HCT116 (cell line): ENCODE results near the gene ABR. TPM values are rescaled to one million over a fixed set of nuclear protein-coding genes. Genes with fewer than 3 reads are reported as not detected.

ENCODE experiments used
- ATAC-seq: fragments of 200-7000 bp; cut with Tn5 transposase; 2 replicates; pipeline ENCODE4 v1.9.1; 2020; ENCODE audit warnings: mild to moderate bottlenecking, moderate library complexity
- BruUV-seq: library from RNA; stranded (reverse); fragments of 400-500 nt; replicated peaks from 2 replicates; lab custom pipeline; 2021; lab: Mats Ljungman, UMichigan
- CTCF ChIA-PET: fragments of 300-600 bp; sonication (Branson Sonifier 250); formaldehyde crosslinking; loops from one replicate; lab custom pipeline; 2021; ENCODE audit warnings: antibody characterized with exemption; lab: Charles Lee
- POLR2A ChIA-PET: fragments of 300-600, 350-600 bp; sonication (Branson Sonifier 250); formaldehyde crosslinking; loops from one replicate; lab custom pipeline; 2021; ENCODE audit warnings: antibody characterized with exemption; lab: Charles Lee
- RAD21 ChIA-PET, 2 experiments: fragments of 300-600 bp; sonication (Branson Sonifier 250); formaldehyde crosslinking; loops; one replicate each; lab custom pipeline; 2023; ENCODE audit warnings: low total read pairs in 2 of 2; ENCODE audit not compliant: uncharacterized antibody in 2 of 2, unreplicated experiment in 2 of 2, low non-redundant PET in 1 of 2; lab: Charles Lee
- DNase-seq: peaks from one replicate; pipeline ENCODE4 v3.0.0-alpha.2; 2010; ENCODE audit warnings: low read depth, low spot score
- H2AFZ ChIP-seq: fragments of 200-600 bp; shearing (Covaris generic), sonication (generic); 2 replicates; pipeline ENCODE4 v1.6.1; 2017; ENCODE audit warnings: low read depth, mixed run types, mixed read lengths, antibody characterized with exemption, low read length; ENCODE audit not compliant: poor library complexity, severe bottlenecking
- H3K27ac ChIP-seq: 2 replicates; pipeline ENCODE4 v1.5.1; 2012; ENCODE audit warnings: low read depth, low read length
- H3K27me3 ChIP-seq: fragments of 200-600 bp; sonication (generic); 2 replicates; pipeline ENCODE4 v1.6.1; 2016; ENCODE audit warnings: mixed run types, low read length, mixed read lengths; ENCODE audit not compliant: insufficient read depth
- H3K36me3 ChIP-seq, 2 experiments: fragments of 200-500 bp in 1 of 2; fragments of 200-600 bp in 1 of 2; sonication (Bioruptor generic) in 1 of 2; sonication (generic) in 1 of 2; 2 replicates each; pipeline versions ENCODE4 v1.5.1 to v1.6.1; 2014 to 2016; ENCODE audit warnings: low read length in 2 of 2, inconsistent platforms in 1 of 2, mixed read lengths in 1 of 2, mixed run types in 1 of 2; ENCODE audit not compliant: insufficient read depth in 2 of 2, control insufficient read depth in 1 of 2
- H3K4me1 ChIP-seq, 2 experiments: fragments of 200-600 bp in 1 of 2; sonication (generic) in 1 of 2; 2 replicates each; pipeline versions ENCODE4 v1.5.1 to v1.6.1; 2012 to 2017; ENCODE audit warnings: low read length in 2 of 2, inconsistent platforms in 1 of 2, mild to moderate bottlenecking in 1 of 2, mixed read lengths in 1 of 2, mixed run types in 1 of 2, moderate library complexity in 1 of 2; ENCODE audit not compliant: insufficient read depth in 2 of 2, control insufficient read depth in 1 of 2
- H3K4me2 ChIP-seq: fragments of 200-600 bp; sonication (generic); 2 replicates; pipeline ENCODE4 v1.6.1; 2017; ENCODE audit warnings: mixed run types, low read length, mixed read lengths
- H3K4me3 ChIP-seq, 2 experiments: fragments of 200-600 bp in 1 of 2; sonication (generic) in 1 of 2; replicated peaks in 1 of 2; 2 replicates each; pipeline ENCODE4 v1.5.1; 2011 to 2016; ENCODE audit warnings: low read length in 2 of 2, control low read depth in 1 of 2, low read depth in 1 of 2, mild to moderate bottlenecking in 1 of 2, mixed read lengths in 1 of 2, mixed run types in 1 of 2
- H3K79me2 ChIP-seq: fragments of 200-600 bp; sonication (generic); 2 replicates; pipeline ENCODE4 v1.6.1; 2017; ENCODE audit warnings: mild to moderate bottlenecking, mixed run types, low read length, moderate library complexity, mixed read lengths; ENCODE audit not compliant: insufficient read depth
- H3K9ac ChIP-seq: fragments of 200-600 bp; sonication (generic); 2 replicates; pipeline ENCODE4 v1.6.1; 2016; ENCODE audit warnings: low read length, mixed read lengths
- H3K9me2 ChIP-seq: fragments of 200-600 bp; sonication (generic), shearing (Covaris generic); 2 replicates; pipeline ENCODE4 v1.6.1; 2017; ENCODE audit warnings: mixed run types, mild to moderate bottlenecking, moderate library complexity; ENCODE audit not compliant: insufficient read depth
- H3K9me3 ChIP-seq, 2 experiments: fragments of 200-500 bp in 1 of 2; fragments of 200-600 bp in 1 of 2; sonication (Bioruptor generic) in 1 of 2; sonication (generic) in 1 of 2; 2 replicates each; pipeline ENCODE4 v1.6.1; 2014 to 2017; ENCODE audit warnings: low read length in 2 of 2, mixed read lengths in 2 of 2, inconsistent platforms in 1 of 2, low read depth in 1 of 2, mild to moderate bottlenecking in 1 of 2, mixed run types in 1 of 2, moderate library complexity in 1 of 2; ENCODE audit not compliant: control insufficient read depth in 1 of 2, insufficient read depth in 1 of 2
- H4K20me1 ChIP-seq: fragments of 200-600 bp; sonication (generic), shearing (Covaris generic); 2 replicates; pipeline ENCODE4 v1.6.1; 2017; ENCODE audit warnings: mixed run types, mild to moderate bottlenecking, moderate library complexity; ENCODE audit not compliant: insufficient read depth
- CTCF ChIP-seq, 3 experiments: fragments of 200-600 bp in 1 of 3; sonication (generic) in 1 of 3; IDR thresholded peaks in 2 of 3; conservative IDR thresholded peaks in 1 of 3; 2 replicates each; pipeline ENCODE4 v1.5.1; 2012 to 2017; ENCODE audit warnings: low read depth in 2 of 3, low read length in 2 of 3, antibody characterized with exemption in 1 of 3, borderline replicate concordance in 1 of 3, control low read depth in 1 of 3, mild to moderate bottlenecking in 1 of 3, mixed read lengths in 1 of 3, mixed run types in 1 of 3, moderate library complexity in 1 of 3; ENCODE audit not compliant: insufficient read depth in 1 of 3
- EGR1 ChIP-seq: IDR thresholded peaks from 2 replicates; pipeline ENCODE4 v1.6.1; 2012; ENCODE audit warnings: low read depth
- EZH2phosphoT487 ChIP-seq: fragments of 200-600 bp; IDR thresholded peaks from 2 replicates; pipeline ENCODE4 v1.6.1; 2018; ENCODE audit warnings: antibody characterized with exemption, borderline replicate concordance
- JUND ChIP-seq: IDR thresholded peaks from 2 replicates; pipeline ENCODE4 v1.6.1; 2012
- POLR2AphosphoS5 ChIP-seq: IDR thresholded peaks from 2 replicates; pipeline ENCODE4 v1.6.1; 2011; ENCODE audit warnings: mild to moderate bottlenecking, low read depth, low read length, moderate library complexity
- RAD21 ChIP-seq: IDR thresholded peaks from 2 replicates; pipeline ENCODE4 v1.6.1; 2012; ENCODE audit warnings: low read depth, mild to moderate bottlenecking
- SIN3A ChIP-seq: IDR thresholded peaks from 2 replicates; pipeline ENCODE4 v1.6.1; 2012; ENCODE audit warnings: low read depth
- SRF ChIP-seq: IDR thresholded peaks from 2 replicates; pipeline ENCODE4 v1.6.1; 2012; ENCODE audit warnings: low read depth
- YY1 ChIP-seq: IDR thresholded peaks from 2 replicates; pipeline ENCODE4 v1.6.1; 2011; ENCODE audit warnings: low read length, low read depth, moderate library complexity, mild to moderate bottlenecking; ENCODE audit not compliant: insufficient replicate concordance; ENCODE audit errors: extremely low read depth
- ZNF274 ChIP-seq: fragments of 200-500 bp; sonication (Bioruptor generic); IDR thresholded peaks from 2 replicates; pipeline ENCODE4 v1.6.1; 2014; ENCODE audit warnings: mild to moderate bottlenecking, low read depth, low read length, inconsistent platforms
- intact Hi-C: fragments of 100-400 bp; cut with micrococcal nuclease; formaldehyde crosslinking; loops from 2 replicates; pipeline ENCODE4 v1.10.0; 2022
- total RNA-seq: library from RNA; stranded (reverse); gene quantifications from one replicate; pipeline ENCODE4 v1.2.1, GENCODE V29; 2021; ENCODE audit not compliant: unreplicated experiment

ABR gene
- total RNA-seq, 1 experiment from 2014 or later, result 58.5 TPM

- H3K4me1 ChIP-seq, result no peaks in the 10 kb centered on the region
- RAD21 ChIA-PET, result no interaction called here
Observed at GRCh38 chr17:1041746-1042145, 138.0 kb downstream of the ABR start.

GRCh38 chr17:1040216-1040600, 139.6 kb downstream of the ABR start:
- CTCF ChIA-PET, result no interaction called here
- intact Hi-C loops, result no loop called here

More at GRCh38 chr17:1041746-1042145, 138.0 kb downstream of the ABR start:
- H3K79me2 ChIP-seq, result no peaks in the 10 kb centered on the region
- H3K4me2 ChIP-seq, result no peak overlapping the region
- H3K9me3 ChIP-seq, result no peaks in the 10 kb centered on the region
- no peaks in the 10 kb centered on the region for H4K20me1 ChIP-seq
- no peaks in the 10 kb centered on the region for H3K36me3 ChIP-seq
- BruUV-seq, result no TSS peak
- no peak overlapping the region for H3K9ac ChIP-seq
- ChIA-PET POLR2A (no interaction called here), CTCF (no interaction called here)
- intact Hi-C loops, result no loop called here
- H3K27me3 ChIP-seq, result no peaks in the 10 kb centered on the region
- H3K9me2 ChIP-seq, result no peaks in the 10 kb centered on the region
- ATAC-seq, result no peak
- H3K4me3 ChIP-seq, result no peak overlapping the region
- no peak for DNase-seq
- TF ChIP-seq RAD21 (no peak), POLR2AphosphoS5 (no peak), JUND (no peak), CTCF (IDR thresholded peaks at IDR 0.05 in 2 of 3, conservative IDR thresholded peaks at IDR 0.05 in 1 of 3; ENCODE audit: borderline replicate concordance in 1 of 3, insufficient read depth in 1 of 3, low read depth in 2 of 3, low read length in 2 of 3) (no peak), SIN3A (no peak), SRF (no peak)
- H3K27ac ChIP-seq, result no peak overlapping the region
- no peak overlapping the region for H2AFZ ChIP-seq

More at GRCh38 chr17:1040216-1040600, 139.6 kb downstream of the ABR start:
- POLR2A ChIA-PET, result no interaction called here
- Histone ChIP-seq H4K20me1 (no peaks in the 10 kb centered on the region), H3K9me2 (no peaks in the 10 kb centered on the region), H3K79me2 (no peaks in the 10 kb centered on the region), H3K27ac (no peak overlapping the region), H2AFZ (no peak overlapping the region), H3K9me3 (no peaks in the 10 kb centered on the region), H3K4me3 (no peak overlapping the region), H3K4me1 (no peaks in the 10 kb centered on the region), H3K4me2 (no peak overlapping the region), H3K9ac (no peak overlapping the region), H3K36me3 (no peaks in the 10 kb centered on the region), H3K27me3 (no peaks in the 10 kb centered on the region)
- ATAC-seq (no peak), DNase-seq (no peak)
- RAD21 ChIA-PET, result no interaction called here
- BruUV-seq, result no TSS peak
- no peak for TF ChIP-seq EZH2phosphoT487
- no peak for TF ChIP-seq YY1
- TF ChIP-seq SRF, result no peak
- no peak for TF ChIP-seq SIN3A
- no peak for TF ChIP-seq RAD21
- no peak for TF ChIP-seq EGR1
- no peak for TF ChIP-seq ZNF274
